Neural progenitor cell (in vitro differentiated cells): ENCODE data around the gene PRSS53. TPM values are rescaled to one million over a fixed set of nuclear protein-coding genes. Genes with fewer than 3 reads are reported as not detected.

Source experiments
- DNase-seq: peaks from one replicate; pipeline ENCODE4 v3.0.0-alpha.2; 2016; ENCODE audit warnings: low spot score
- H2AFZ ChIP-seq: fragments of 200-600 bp; sonication (generic); replicated peaks from 2 replicates; pipeline ENCODE4 v1.6.1; 2016; ENCODE audit warnings: antibody characterized with exemption
- H3F3A ChIP-seq: fragments of 200-600 bp; sonication (generic); 2 replicates; pipeline ENCODE4 v1.6.1; 2016; ENCODE audit warnings: antibody characterized with exemption, low read depth
- H3K27ac ChIP-seq: fragments of 200-600 bp; sonication (generic); 2 replicates; pipeline ENCODE4 v1.5.1; 2016; ENCODE audit warnings: mild to moderate bottlenecking
- H3K27me3 ChIP-seq: fragments of 200-600 bp; sonication (generic); 2 replicates; pipeline ENCODE4 v1.6.1; 2016; ENCODE audit warnings: mild to moderate bottlenecking, moderate library complexity
- H3K36me3 ChIP-seq: fragments of 200-600 bp; sonication (generic); 2 replicates; pipeline ENCODE4 v1.5.1; 2016
- H3K4me1 ChIP-seq: fragments of 200-600 bp; sonication (generic); 2 replicates; pipeline ENCODE4 v1.6.1; 2016; ENCODE audit warnings: mixed run types
- H3K4me2 ChIP-seq: fragments of 200-600 bp; sonication (generic); 2 replicates; pipeline ENCODE4 v1.6.1; 2016
- H3K4me3 ChIP-seq: fragments of 200-600 bp; sonication (generic); 2 replicates; pipeline ENCODE4 v1.5.1; 2016
- H3K79me2 ChIP-seq: fragments of 200-600 bp; sonication (generic); 2 replicates; pipeline ENCODE4 v1.6.1; 2016; ENCODE audit warnings: low read depth
- H3K9ac ChIP-seq: fragments of 200-600 bp; sonication (generic); 2 replicates; pipeline ENCODE4 v1.6.1; 2016
- H3K9me3 ChIP-seq: fragments of 200-600 bp; sonication (generic); 2 replicates; pipeline ENCODE4 v1.5.1; 2016; ENCODE audit warnings: low read depth
- H4K20me1 ChIP-seq: fragments of 200-600 bp; sonication (generic); 2 replicates; pipeline ENCODE4 v1.6.1; 2016; ENCODE audit warnings: low read depth
- H3K27ac Mint-ChIP-seq: 3 replicates; pipeline ENCODE4 v1.8.0; 2021; ENCODE audit warnings: mixed read lengths
- H3K27me3 Mint-ChIP-seq: 2 replicates; pipeline ENCODE4 v1.8.0; 2022; ENCODE audit warnings: low read depth, mild to moderate bottlenecking, inconsistent platforms, moderate library complexity, mixed read lengths; ENCODE audit not compliant: insufficient read depth
- H3K36me3 Mint-ChIP-seq: 3 replicates; pipeline ENCODE4 v1.8.0; 2021; ENCODE audit warnings: mixed read lengths
- H3K4me1 Mint-ChIP-seq: 3 replicates; pipeline ENCODE4 v1.8.0; 2021; ENCODE audit warnings: mixed read lengths
- H3K4me3 Mint-ChIP-seq: 3 replicates; pipeline ENCODE4 v1.8.0; 2021; ENCODE audit warnings: mild to moderate bottlenecking, moderate library complexity, mixed read lengths
- H3K9me3 Mint-ChIP-seq: 3 replicates; pipeline ENCODE4 v1.8.0; 2020; ENCODE audit warnings: mixed read lengths
- EZH2 ChIP-seq: fragments of 200-600 bp; sonication (generic); IDR thresholded peaks from 2 replicates; pipeline ENCODE4 v1.6.1; 2017; ENCODE audit warnings: antibody characterized with exemption, mild to moderate bottlenecking, moderate library complexity
- EZH2phosphoT487 ChIP-seq: fragments of 200-600 bp; sonication (generic); IDR thresholded peaks from 2 replicates; pipeline ENCODE4 v1.6.1; 2017; ENCODE audit warnings: antibody characterized with exemption
- total RNA-seq: library from RNA; depleted of rRNA; stranded (reverse); fragments of >200 nt; gene quantifications from 2 replicates; pipeline ENCODE4 v1.2.3, GENCODE V29; 2015; ENCODE audit warnings: low replicate concordance
- TF ChIP-seq, protein P1 (sequence below): fragments of 200-600 bp; sonication (generic); IDR thresholded peaks from 2 replicates; pipeline ENCODE4 v1.5.1; 2017; ENCODE audit warnings: antibody characterized with exemption, mild to moderate bottlenecking

Gene PRSS53
- total RNA-seq, 1 donor from 2014 or later, result 2.3 TPM

DNA sequence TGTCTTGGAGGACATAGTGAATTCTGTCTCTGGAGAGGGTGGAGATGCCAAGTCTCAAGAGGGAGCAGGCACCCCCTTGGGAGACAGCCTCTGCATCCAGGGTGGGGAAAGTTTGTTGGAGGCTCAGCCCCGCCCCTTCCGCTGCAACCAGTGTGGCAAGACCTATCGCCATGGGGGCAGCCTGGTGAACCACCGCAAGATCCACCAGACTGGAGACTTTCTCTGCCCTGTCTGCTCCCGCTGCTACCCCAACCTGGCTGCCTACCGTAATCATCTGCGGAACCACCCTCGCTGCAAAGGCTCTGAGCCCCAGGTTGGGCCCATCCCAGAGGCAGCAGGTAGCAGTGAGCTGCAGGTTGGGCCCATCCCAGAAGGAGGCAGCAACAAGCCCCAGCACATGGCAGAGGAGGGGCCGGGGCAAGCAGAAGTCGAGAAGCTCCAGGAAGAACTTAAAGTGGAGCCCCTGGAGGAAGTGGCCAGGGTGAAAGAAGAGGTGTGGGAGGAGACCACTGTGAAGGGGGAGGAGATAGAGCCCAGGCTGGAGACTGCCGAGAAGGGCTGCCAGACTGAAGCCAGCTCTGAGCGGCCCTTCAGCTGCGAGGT lies 9.3 kb downstream of the PRSS53 start:
- H3K4me2 ChIP-seq, result no peak overlapping the region
- H3K27ac Mint-ChIP-seq, result no peak overlapping the region
- no peak overlapping the region for H3K4me3 Mint-ChIP-seq
- H3K27me3 Mint-ChIP-seq, result peaks cover 13% of the 10 kb centered on the region
- no peak overlapping the region for H3K27ac ChIP-seq
- no peaks in the 10 kb centered on the region for H3K9me3 ChIP-seq
- no peak overlapping the region for H3K9ac ChIP-seq
- TF ChIP-seq EZH2phosphoT487 (no peak), EZH2 (no peak)
- TF ChIP-seq, protein P1, sequence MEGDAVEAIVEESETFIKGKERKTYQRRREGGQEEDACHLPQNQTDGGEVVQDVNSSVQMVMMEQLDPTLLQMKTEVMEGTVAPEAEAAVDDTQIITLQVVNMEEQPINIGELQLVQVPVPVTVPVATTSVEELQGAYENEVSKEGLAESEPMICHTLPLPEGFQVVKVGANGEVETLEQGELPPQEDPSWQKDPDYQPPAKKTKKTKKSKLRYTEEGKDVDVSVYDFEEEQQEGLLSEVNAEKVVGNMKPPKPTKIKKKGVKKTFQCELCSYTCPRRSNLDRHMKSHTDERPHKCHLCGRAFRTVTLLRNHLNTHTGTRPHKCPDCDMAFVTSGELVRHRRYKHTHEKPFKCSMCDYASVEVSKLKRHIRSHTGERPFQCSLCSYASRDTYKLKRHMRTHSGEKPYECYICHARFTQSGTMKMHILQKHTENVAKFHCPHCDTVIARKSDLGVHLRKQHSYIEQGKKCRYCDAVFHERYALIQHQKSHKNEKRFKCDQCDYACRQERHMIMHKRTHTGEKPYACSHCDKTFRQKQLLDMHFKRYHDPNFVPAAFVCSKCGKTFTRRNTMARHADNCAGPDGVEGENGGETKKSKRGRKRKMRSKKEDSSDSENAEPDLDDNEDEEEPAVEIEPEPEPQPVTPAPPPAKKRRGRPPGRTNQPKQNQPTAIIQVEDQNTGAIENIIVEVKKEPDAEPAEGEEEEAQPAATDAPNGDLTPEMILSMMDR, result no peak
- H3K9me3 Mint-ChIP-seq, result no peaks in the 10 kb centered on the region
- H3K36me3 Mint-ChIP-seq, result peaks cover 24% of the 10 kb centered on the region
- H4K20me1 ChIP-seq, result peaks cover 59% of the 10 kb centered on the region
- H3K4me1 ChIP-seq, result peaks cover 6% of the 10 kb centered on the region
- peaks cover 10% of the 10 kb centered on the region for H3K4me1 Mint-ChIP-seq
- no peaks in the 10 kb centered on the region for H3K27me3 ChIP-seq
- no peaks in the 10 kb centered on the region for H3K36me3 ChIP-seq
- peaks cover 31% of the 10 kb centered on the region for H3K79me2 ChIP-seq
- peaks cover 10% of the 10 kb centered on the region for H3F3A ChIP-seq
- H2AFZ ChIP-seq, result no peak overlapping the region
- no peak overlapping the region for H3K4me3 ChIP-seq
- no peak for DNase-seq

DNA sequence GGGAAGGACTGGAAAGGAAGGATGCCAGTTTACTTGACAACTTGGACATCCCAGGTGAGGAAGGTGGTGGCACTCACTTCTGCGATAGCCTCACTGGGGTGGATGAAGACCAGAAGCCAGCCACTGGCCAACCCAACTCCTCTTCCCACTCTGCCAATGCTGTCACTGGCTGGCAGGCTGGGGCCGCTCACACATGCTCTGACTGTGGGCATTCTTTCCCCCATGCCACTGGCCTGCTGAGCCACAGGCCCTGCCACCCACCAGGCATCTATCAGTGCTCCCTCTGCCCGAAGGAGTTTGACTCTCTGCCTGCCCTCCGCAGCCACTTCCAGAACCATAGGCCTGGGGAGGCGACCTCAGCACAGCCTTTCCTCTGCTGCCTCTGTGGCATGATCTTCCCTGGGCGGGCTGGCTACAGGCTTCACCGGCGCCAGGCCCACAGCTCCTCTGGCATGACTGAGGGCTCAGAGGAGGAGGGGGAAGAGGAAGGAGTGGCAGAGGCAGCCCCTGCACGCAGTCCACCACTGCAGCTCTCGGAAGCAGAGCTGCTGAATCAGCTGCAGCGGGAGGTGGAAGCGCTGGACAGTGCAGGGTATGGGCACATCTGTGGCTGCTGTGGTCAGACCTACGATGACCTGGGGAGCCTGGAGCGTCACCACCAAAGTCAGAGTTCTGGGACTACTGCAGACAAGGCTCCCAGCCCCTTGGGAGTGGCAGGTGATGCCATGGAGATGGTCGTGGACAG lies 10.0 kb downstream of the PRSS53 start:
- Histone ChIP-seq H4K20me1 (peaks cover 59% of the 10 kb centered on the region), H3K27me3 (no peaks in the 10 kb centered on the region), H3K4me3 (no peak overlapping the region), H3K36me3 (no peaks in the 10 kb centered on the region), H3K9ac (no peak overlapping the region), H3K9me3 (no peaks in the 10 kb centered on the region), H3K27ac (no peak overlapping the region), H3K4me2 (no peak overlapping the region), H3F3A (peaks cover 15% of the 10 kb centered on the region), H2AFZ (no peak overlapping the region), H3K79me2 (peaks cover 31% of the 10 kb centered on the region), H3K4me1 (peaks cover 6% of the 10 kb centered on the region)
- H3K27me3 Mint-ChIP-seq, result peaks cover 13% of the 10 kb centered on the region
- H3K27ac Mint-ChIP-seq, result no peak overlapping the region
- DNase-seq, result no peak
- no peak overlapping the region for H3K4me3 Mint-ChIP-seq
- peaks cover 10% of the 10 kb centered on the region for H3K4me1 Mint-ChIP-seq
- H3K9me3 Mint-ChIP-seq, result no peaks in the 10 kb centered on the region
- H3K36me3 Mint-ChIP-seq, result peaks cover 24% of the 10 kb centered on the region
- no peak for TF ChIP-seq EZH2phosphoT487
- TF ChIP-seq EZH2, result no peak
- TF ChIP-seq, protein P1, result no peak

DNA sequence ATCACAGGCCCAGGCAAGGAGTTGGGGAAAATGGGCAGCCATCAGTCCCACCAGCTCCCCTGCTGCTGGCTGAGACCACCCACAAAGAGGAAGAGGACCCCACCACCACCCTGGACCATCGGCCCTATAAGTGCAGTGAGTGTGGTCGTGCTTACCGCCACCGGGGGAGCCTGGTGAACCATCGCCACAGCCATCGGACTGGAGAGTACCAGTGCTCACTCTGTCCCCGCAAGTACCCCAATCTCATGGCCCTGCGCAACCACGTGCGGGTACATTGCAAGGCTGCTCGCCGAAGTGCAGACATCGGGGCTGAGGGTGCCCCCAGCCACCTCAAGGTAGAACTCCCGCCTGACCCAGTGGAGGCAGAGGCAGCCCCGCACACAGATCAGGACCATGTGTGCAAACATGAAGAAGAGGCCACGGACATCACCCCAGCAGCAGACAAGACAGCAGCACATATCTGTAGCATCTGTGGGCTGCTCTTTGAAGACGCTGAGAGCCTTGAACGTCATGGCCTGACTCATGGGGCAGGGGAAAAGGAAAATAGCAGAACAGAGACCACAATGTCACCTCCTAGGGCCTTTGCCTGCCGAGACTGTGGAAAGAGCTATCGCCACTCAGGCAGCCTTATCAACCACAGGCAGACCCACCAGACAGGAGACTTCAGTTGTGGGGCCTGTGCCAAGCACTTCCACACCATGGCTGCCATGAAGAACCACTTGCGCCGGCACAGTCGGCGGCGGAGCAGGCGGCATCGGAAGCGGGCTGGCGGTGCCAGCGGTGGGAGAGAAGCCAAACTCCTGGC lies 10.9 kb downstream of the PRSS53 start:
- H3K9ac ChIP-seq, result no peak overlapping the region
- Mint-ChIP-seq H3K9me3 (no peaks in the 10 kb centered on the region), H3K27me3 (peaks cover 13% of the 10 kb centered on the region), H3K4me1 (peaks cover 10% of the 10 kb centered on the region), H3K4me3 (no peak overlapping the region), H3K36me3 (peaks cover 22% of the 10 kb centered on the region), H3K27ac (no peak overlapping the region)
- no peaks in the 10 kb centered on the region for H3K9me3 ChIP-seq
- peaks cover 21% of the 10 kb centered on the region for H3F3A ChIP-seq
- peaks cover 34% of the 10 kb centered on the region for H3K79me2 ChIP-seq
- H3K27me3 ChIP-seq, result no peaks in the 10 kb centered on the region
- no peak for DNase-seq
- no peak overlapping the region for H3K27ac ChIP-seq
- H3K4me2 ChIP-seq, result no peak overlapping the region
- H3K4me1 ChIP-seq, result peaks cover 6% of the 10 kb centered on the region
- TF ChIP-seq, protein P1, result no peak
- TF ChIP-seq EZH2phosphoT487 (no peak), EZH2 (no peak)
- H3K4me3 ChIP-seq, result no peak overlapping the region
- H2AFZ ChIP-seq, result no peak overlapping the region
- H3K36me3 ChIP-seq, result no peaks in the 10 kb centered on the region
- H4K20me1 ChIP-seq, result peaks cover 57% of the 10 kb centered on the region
